ENCODE results near the gene RRAS2. TPM values are rescaled to one million over a fixed set of nuclear protein-coding genes. Genes with fewer than 3 reads are reported as not detected.

The RRAS2 gene
- total RNA-seq, 1 experiment from 2014 or later = 164 TPM

DNA sequence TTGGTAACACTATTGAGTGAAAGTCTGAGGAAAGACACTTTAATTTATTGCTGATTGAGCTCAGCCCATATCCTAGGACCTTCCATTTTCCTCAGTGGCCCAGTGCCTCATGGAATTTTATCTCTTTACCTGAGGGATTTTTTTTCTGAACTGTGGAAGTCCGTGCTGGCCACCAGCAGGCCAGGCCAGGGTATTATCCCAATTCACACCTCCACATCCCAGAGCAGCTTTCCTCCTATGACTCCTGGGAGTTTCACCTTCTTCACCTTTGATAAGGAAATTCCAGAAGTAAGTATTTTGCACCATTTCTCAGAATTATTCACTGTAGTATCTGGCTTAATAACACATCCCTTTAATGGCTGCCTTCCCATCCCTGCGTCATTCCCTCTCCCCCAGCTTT, 13.0 kb upstream of the RRAS2 start:
- H3K4me3 Mint-ChIP-seq = no peak overlapping the region
- TF ChIP-seq ZNF121 (CRISPR knock-in tag; IDR thresholded peaks at IDR 0.05) (no peak), PRRX2 (CRISPR knock-in tag; IDR thresholded peaks at IDR 0.05) (no peak)
- peaks cover 22% of the 10 kb centered on the region for H3K4me1 Mint-ChIP-seq
- H3K9me3 Mint-ChIP-seq = no peaks in the 10 kb centered on the region
- H3K36me3 Mint-ChIP-seq = no peaks in the 10 kb centered on the region
- H3K27ac Mint-ChIP-seq = no peak overlapping the region
- peaks cover 2% of the 10 kb centered on the region for H3K27me3 Mint-ChIP-seq (ENCODE audit: low read depth)
- ChIA-PET POLR2A (interaction anchor here (1.2 kb wide), 1 partner anchor 14 kb away, joined by 3 read pairs; no protein-coding TSS in a partner anchor), CTCF (interaction anchor here (0.5 to 3.3 kb wide), 7 partner anchors 22 to 71 kb away, joined by 3 to 17 read pairs (median 6); no protein-coding TSS in a partner anchor)
- DNase-seq (ENCODE audit: low spot score) (no peak), ATAC-seq (no peak)

- ATAC-seq (no peak), DNase-seq (ENCODE audit: low spot score) (no peak)
- no peak overlapping the region for H3K27ac Mint-ChIP-seq
- peaks cover 19% of the 10 kb centered on the region for H3K4me1 Mint-ChIP-seq
- POLR2A ChIA-PET = interaction anchor here (1.2 kb wide), 1 partner anchor 13 kb away, joined by 3 read pairs; no protein-coding TSS in a partner anchor
- no peak overlapping the region for H3K4me3 Mint-ChIP-seq
- no peaks in the 10 kb centered on the region for H3K36me3 Mint-ChIP-seq
- CTCF ChIA-PET = interaction anchor here (0.6 to 3.3 kb wide), 6 partner anchors 21 to 70 kb away, joined by 3 to 17 read pairs (median 7); no protein-coding TSS in a partner anchor
- no peaks in the 10 kb centered on the region for H3K9me3 Mint-ChIP-seq
- TF ChIP-seq PREB (CRISPR knock-in tag; IDR thresholded peaks at IDR 0.05; ENCODE audit: borderline replicate concordance) (no peak), PRDM15 (CRISPR knock-in tag; IDR thresholded peaks at IDR 0.05) (no peak), E2F1 (CRISPR knock-in tag; IDR thresholded peaks at IDR 0.05) (no peak), ZNF138 (CRISPR knock-in tag; conservative IDR thresholded peaks at IDR 0.05) (no peak), ZNF671 (CRISPR knock-in tag; IDR thresholded peaks at IDR 0.05) (no peak), NR3C1 (CRISPR knock-in tag; conservative IDR thresholded peaks at IDR 0.05; ENCODE audit: low read depth) (no peak), PRRX2 (CRISPR knock-in tag; IDR thresholded peaks at IDR 0.05) (no peak), E2F4 (CRISPR knock-in tag; IDR thresholded peaks at IDR 0.05; ENCODE audit: borderline replicate concordance, low read depth) (no peak), TEAD4 (CRISPR knock-in tag; IDR thresholded peaks at IDR 0.05) (no peak), ZNF317 (CRISPR knock-in tag; IDR thresholded peaks at IDR 0.05; ENCODE audit: borderline replicate concordance, low read depth) (no peak)
- peaks cover 2% of the 10 kb centered on the region for H3K27me3 Mint-ChIP-seq (ENCODE audit: low read depth)
Observed at GRCh38 chr11:14371249-14371648, 12.3 kb upstream of the RRAS2 start.

DNA sequence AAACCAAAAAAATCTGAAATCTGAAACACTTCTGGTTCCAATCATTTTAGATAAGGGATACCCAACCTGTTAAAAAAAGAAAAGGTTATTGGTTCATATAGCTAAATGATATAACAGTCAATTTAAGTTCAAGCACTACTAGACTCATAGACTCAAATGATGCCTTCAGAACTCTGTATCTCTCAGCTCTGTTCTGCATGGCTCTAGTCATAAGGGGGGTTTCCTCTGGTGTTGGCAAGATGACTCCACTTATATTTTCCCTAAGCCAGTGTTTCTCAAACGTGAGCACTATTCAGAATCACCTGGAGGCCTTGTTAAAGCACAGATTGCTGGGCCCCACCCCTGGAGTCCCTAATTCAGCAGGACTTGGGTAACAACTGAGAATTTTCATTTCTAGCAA, 11.5 kb upstream of the RRAS2 start:
- DNase-seq (ENCODE audit: low spot score) (no peak), ATAC-seq (no peak)
- no peak overlapping the region for H3K27ac Mint-ChIP-seq
- ChIA-PET POLR2A (no interaction called here), CTCF (interaction anchor here (1.4 to 3.3 kb wide), 6 partner anchors 20 to 69 kb away, joined by 3 to 17 read pairs (median 7); no protein-coding TSS in a partner anchor)
- H3K36me3 Mint-ChIP-seq = no peaks in the 10 kb centered on the region
- H3K4me1 Mint-ChIP-seq = peaks cover 16% of the 10 kb centered on the region
- no peaks in the 10 kb centered on the region for H3K9me3 Mint-ChIP-seq
- H3K27me3 Mint-ChIP-seq (ENCODE audit: low read depth) = peaks cover 2% of the 10 kb centered on the region
- H3K4me3 Mint-ChIP-seq = no peak overlapping the region
- TF ChIP-seq IRF2 (CRISPR knock-in tag; IDR thresholded peaks at IDR 0.05; ENCODE audit: borderline replicate concordance, low read depth) (no peak), FOXP1 (CRISPR knock-in tag; IDR thresholded peaks at IDR 0.05; ENCODE audit: borderline replicate concordance) (no peak)

All from WTC11 (cell line).